Right lobe of liver (tissue), 6 donors: ENCODE results near the gene GP1BB. TPM values are rescaled to one million over a fixed set of nuclear protein-coding genes. Genes with fewer than 3 reads are reported as not detected.

ENCODE experiments used
- ATAC-seq, 4 donors: fragments of 200-7000 bp; cut with Tn5 transposase; one replicate each; pipeline ENCODE4 v1.9.1; 2020; ENCODE audit warnings: mild to moderate bottlenecking in 4 of 4, moderate library complexity in 4 of 4
- DNase-seq, 3 donors: peaks; one replicate each; pipeline ENCODE4 v3.0.0-alpha.2; 2020
- H3K27ac ChIP-seq, 3 donors: fragments of 200-600 bp; one replicate each; pipeline ENCODE4 v1.8.0; 2022
- H3K27me3 ChIP-seq, 2 donors: fragments of 200-600 bp; one replicate each; pipeline ENCODE4 v1.8.0; 2022
- H3K36me3 ChIP-seq, 4 donors: fragments of 200-600 bp; sonication (generic) in 1 of 4; one replicate each; pipeline versions ENCODE4 v1.5.1 to v1.8.0; 2017 to 2022; ENCODE audit warnings: control low read depth in 1 of 4
- H3K4me1 ChIP-seq, 4 donors: fragments of 200-600 bp; sonication (generic) in 1 of 4; one replicate each; pipeline versions ENCODE4 v1.5.1 to v1.8.0; 2017 to 2022; ENCODE audit warnings: control low read depth in 1 of 4
- H3K4me3 ChIP-seq, 3 donors: fragments of 200-600 bp; one replicate each; pipeline ENCODE4 v1.8.0; 2022
- H3K9me3 ChIP-seq, 4 donors: fragments of 200-600 bp; sonication (generic) in 1 of 4; one replicate each; pipeline versions ENCODE4 v1.5.1 to v1.8.0; 2017 to 2022; ENCODE audit warnings: control low read depth in 1 of 4
- CTCF ChIP-seq, 4 donors: fragments of 200-600 bp in 3 of 4; fragments of 450-650 bp in 1 of 4; IDR thresholded peaks; one replicate each; pipeline versions ENCODE4 v1.5.1 to v1.8.0; 2016 to 2022; ENCODE audit warnings: antibody characterized with exemption in 4 of 4, mild to moderate bottlenecking in 2 of 4
- POLR2A ChIP-seq: fragments of 450-650 bp; IDR thresholded peaks from one replicate; pipeline ENCODE4 v1.6.1; 2017; ENCODE audit warnings: antibody characterized with exemption, mild to moderate bottlenecking
- WGBS: methylation state at CpG from one replicate; pipeline ENCODE4 v1.1.6; 2018; ENCODE audit warnings: low coverage, low lambda C conversion rate; ENCODE audit not compliant: insufficient coverage; ENCODE audit errors: missing lambda C conversion rate; 5-methylcytosine and 5-hydroxymethylcytosine counted together
- intact Hi-C, 2 donors: fragments of 100-400 bp; cut with DNase I; formaldehyde crosslinking; loops; one replicate each; pipeline versions ENCODE4 v1.11.2 to v1.14.1; 2022
- total RNA-seq, 6 experiments: library from RNA; depleted of rRNA in 2 of 6; stranded (reverse); fragments of >200 nt in 2 of 6; fragmentation: NEBNext Ultra II Directional in 3 of 6; extraction: Animal tissue kit (Norgen Biotek cat#: 25700) in 3 of 6; gene quantifications; one replicate each; pipeline versions ENCODE4 v1.1.0 to v1.2.4, GENCODE V29; 2016 to 2023
- donor health status: DM: no; HTN: yes; CAD: no.
- donor health status: DM: no; HTN: no; CAD: no.
- donor health status: DM: no; HTN: no; CAD: no.
- donor health status: DM: no; HTN: yes; CAD: no.
- donor health status: DM: no; HTN: yes; CAD: no.

The GP1BB gene
- total RNA-seq, 6 experiments from 2014 or later = 0.15 to 1.3 (median 0.62) TPM; not detected in 1

- Histone ChIP-seq H3K36me3 (no peaks in the 10 kb centered on the region), H3K27me3 (no peaks in the 10 kb centered on the region), H3K4me1 (no peaks in the 10 kb centered on the region), H3K4me3 (no peak overlapping the region), H3K9me3 (no peaks in the 10 kb centered on the region), H3K27ac (no peak overlapping the region)
- intact Hi-C loops = no loop called here
- ATAC-seq (no peak), DNase-seq (no peak)
- TF ChIP-seq CTCF (IDR thresholded peaks at IDR 0.05) = no peak
- no peak for TF ChIP-seq POLR2A
- WGBS = 41% methylated on average over 6 of the region's 15 CpGs
These were observed 25.8 kb downstream of the GP1BB start for GRCh38 chr22:19748991-19749664.

GRCh38 chr22:19749876-19750275, 26.5 kb downstream of the GP1BB start:
- ATAC-seq (no peak), DNase-seq (no peak)
- H3K36me3 ChIP-seq = no peaks in the 10 kb centered on the region
- intact Hi-C loops = loop anchor here (5.0 to 10.0 kb wide), 3 partner anchors 95 to 147 kb away; no protein-coding TSS in a partner anchor
- H3K4me3 ChIP-seq = no peak overlapping the region
- no peak overlapping the region for H3K27ac ChIP-seq
- H3K4me1 ChIP-seq = no peaks in the 10 kb centered on the region
- WGBS = 50% methylated on average over 1 of the region's 12 CpGs
- H3K9me3 ChIP-seq = no peaks in the 10 kb centered on the region
- no peaks in the 10 kb centered on the region for H3K27me3 ChIP-seq
- TF ChIP-seq CTCF (IDR thresholded peaks at IDR 0.05) (no peak), POLR2A (no peak)

GRCh38 chr22:19750507-19751490, 27.5 kb downstream of the GP1BB start:
- Histone ChIP-seq H3K27me3 (peaks cover 0 to 5% of the 10 kb centered on the region in 2 donors), H3K4me1 (no peaks in the 10 kb centered on the region), H3K27ac (no peak overlapping the region), H3K4me3 (no peak overlapping the region), H3K9me3 (no peaks in the 10 kb centered on the region), H3K36me3 (no peaks in the 10 kb centered on the region)
- WGBS = 47% methylated on average over 12 of the region's 27 CpGs
- TF ChIP-seq CTCF (IDR thresholded peaks at IDR 0.05) (no peak), POLR2A (no peak)
- no peak for DNase-seq
- intact Hi-C loops = loop anchor here (5.0 to 10.0 kb wide), 3 partner anchors 94 to 147 kb away; no protein-coding TSS in a partner anchor
- ATAC-seq = no peak

- no peaks in the 10 kb centered on the region for H3K9me3 ChIP-seq
- H3K27ac ChIP-seq = no peak overlapping the region
- H3K36me3 ChIP-seq = no peaks in the 10 kb centered on the region
- intact Hi-C loops = loop anchor here (5.0 to 10.0 kb wide), 3 partner anchors 93 to 146 kb away; no protein-coding TSS in a partner anchor
- no CpG with 5 or more reads among the region's 14 CpGs for WGBS
- no peak for ATAC-seq
- DNase-seq = no peak
- H3K4me3 ChIP-seq = no peak overlapping the region
- TF ChIP-seq CTCF (IDR thresholded peaks at IDR 0.05) (no peak), POLR2A (no peak)
- peaks cover 0 to 12% of the 10 kb centered on the region in 2 donors for H3K27me3 ChIP-seq
- H3K4me1 ChIP-seq = no peaks in the 10 kb centered on the region
These were observed 28.3 kb downstream of the GP1BB start for GRCh38 chr22:19751497-19752245.
